GM18868 (cell line): ENCODE measurements around the gene NCOA7.
"Not testable (repeated sequence)": the region's sequence is repeated elsewhere in the genome, so short reads cannot be mapped to it uniquely, and the experiment has no call there.

ENCODE experiments used
- ATAC-seq: cut with Tn5 transposase; IDR thresholded peaks from one replicate; pipeline ENCODE4 v1.9.1; 2021; ENCODE audit warnings: mild to moderate bottlenecking, moderate library complexity; ENCODE audit not compliant: unreplicated experiment

The NCOA7 gene

GRCh38 chr6:125943528-125944433 is 153.0 kb downstream of the NCOA7 start:
- no peak for ATAC-seq

- no peak for ATAC-seq
Measured at GRCh38 chr6:125944434-125944816, 153.7 kb downstream of the NCOA7 start.

- no peak for ATAC-seq
Measured at GRCh38 chr6:125944896-125945295, 154.1 kb downstream of the NCOA7 start.

DNA sequence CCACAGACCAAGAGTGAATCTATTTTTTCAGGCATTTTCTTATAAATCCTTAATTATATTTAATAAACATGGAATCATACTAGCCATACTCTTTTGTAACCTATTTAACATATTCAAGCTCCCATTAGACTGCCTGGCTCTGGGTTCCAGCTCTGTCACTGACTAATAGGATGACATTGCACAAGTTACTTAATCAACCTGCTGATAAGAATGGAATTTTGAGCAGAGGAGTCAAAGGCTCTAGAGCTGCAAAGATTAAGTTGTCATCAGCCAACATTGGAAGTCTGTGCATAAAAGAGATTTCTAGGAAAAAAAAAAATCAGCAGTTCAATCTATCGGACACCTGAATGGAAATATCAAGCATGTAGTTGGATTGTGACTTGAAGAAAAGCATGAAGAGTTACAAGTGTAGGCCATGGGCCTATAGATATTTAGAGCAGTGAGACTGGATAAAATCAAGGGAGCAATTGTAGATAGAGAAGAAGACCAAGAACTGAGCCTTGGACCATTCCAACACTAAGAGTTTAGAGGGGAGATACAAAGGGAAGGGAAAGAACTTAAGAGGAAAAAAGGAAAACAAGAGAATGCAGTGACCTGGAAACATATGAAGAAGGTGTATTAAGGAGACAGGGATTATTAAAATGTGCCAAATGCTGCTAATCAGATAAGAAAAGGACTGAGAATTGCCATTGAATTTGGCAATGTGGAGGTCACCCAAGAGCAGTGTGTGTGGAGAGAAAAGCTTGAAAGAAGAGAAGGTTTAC is 154.8 kb downstream of the NCOA7 start:
- no peak for ATAC-seq

GRCh38 chr6:125947615-125948014 is 156.9 kb downstream of the NCOA7 start:
- no peak for ATAC-seq

- no peak for ATAC-seq
Measured at GRCh38 chr6:125948455-125948854, 157.7 kb downstream of the NCOA7 start.

- no peak for ATAC-seq
Measured at GRCh38 chr6:125949069-125949468, 158.3 kb downstream of the NCOA7 start.

DNA sequence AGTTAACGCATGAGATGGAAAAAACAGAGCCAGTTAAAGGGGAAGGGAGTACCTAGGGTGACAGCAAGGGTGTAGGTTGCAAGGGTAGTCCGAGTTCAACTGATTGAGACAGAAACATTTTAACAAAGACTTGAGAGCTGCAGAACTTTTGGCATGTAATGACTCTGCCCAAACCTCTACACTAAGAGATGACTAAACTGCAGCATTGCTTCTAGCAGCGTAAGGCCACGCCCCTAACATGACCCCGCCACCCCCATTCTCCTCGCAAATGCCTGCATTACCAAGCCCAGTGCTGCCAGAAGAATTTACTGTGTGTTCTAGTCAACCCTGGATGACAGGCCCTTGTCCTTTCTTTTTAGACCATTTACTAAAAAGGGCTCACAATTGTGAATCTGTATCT is 159.5 kb downstream of the NCOA7 start:
- no peak for ATAC-seq

DNA sequence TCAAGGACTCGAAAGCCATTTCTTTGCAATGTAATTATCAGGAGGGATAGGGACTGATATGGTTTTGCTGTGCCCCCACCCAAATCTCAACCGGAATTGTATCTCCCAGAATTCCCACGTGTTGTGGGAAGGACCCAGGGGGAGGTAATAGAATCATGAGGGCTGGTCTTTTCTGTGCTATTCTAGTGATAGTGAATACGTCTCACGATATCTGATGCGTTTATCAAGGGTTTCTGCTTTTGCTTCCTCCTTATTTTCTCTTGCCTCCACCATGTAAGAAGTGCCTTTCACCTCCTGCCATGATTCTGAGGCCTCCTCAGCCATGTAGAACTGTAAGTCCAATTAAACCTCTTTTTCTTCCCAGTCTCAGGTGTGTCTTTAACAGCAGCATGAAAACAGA is 160.0 kb downstream of the NCOA7 start:
- not testable (repeated sequence) for ATAC-seq

DNA sequence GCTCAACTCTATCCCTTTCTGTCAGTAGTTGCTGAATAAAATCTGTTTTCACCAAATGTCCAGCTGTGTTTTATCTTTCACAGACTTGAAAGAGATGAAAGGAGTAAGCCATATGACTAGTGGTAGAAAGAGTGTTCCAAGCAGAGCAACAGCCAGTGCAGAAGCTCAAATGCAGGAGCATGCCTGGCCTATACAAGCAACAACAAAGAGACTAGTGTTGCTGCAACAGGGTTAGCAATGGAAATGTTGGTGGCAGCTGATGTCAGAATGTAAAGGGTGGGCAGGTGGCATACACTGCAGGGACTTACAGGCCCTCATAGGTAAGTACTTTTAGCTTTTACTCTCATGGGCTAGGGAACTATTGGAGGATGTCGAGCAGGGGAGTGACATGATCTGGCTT is 160.6 kb downstream of the NCOA7 start:
- no peak for ATAC-seq

DNA sequence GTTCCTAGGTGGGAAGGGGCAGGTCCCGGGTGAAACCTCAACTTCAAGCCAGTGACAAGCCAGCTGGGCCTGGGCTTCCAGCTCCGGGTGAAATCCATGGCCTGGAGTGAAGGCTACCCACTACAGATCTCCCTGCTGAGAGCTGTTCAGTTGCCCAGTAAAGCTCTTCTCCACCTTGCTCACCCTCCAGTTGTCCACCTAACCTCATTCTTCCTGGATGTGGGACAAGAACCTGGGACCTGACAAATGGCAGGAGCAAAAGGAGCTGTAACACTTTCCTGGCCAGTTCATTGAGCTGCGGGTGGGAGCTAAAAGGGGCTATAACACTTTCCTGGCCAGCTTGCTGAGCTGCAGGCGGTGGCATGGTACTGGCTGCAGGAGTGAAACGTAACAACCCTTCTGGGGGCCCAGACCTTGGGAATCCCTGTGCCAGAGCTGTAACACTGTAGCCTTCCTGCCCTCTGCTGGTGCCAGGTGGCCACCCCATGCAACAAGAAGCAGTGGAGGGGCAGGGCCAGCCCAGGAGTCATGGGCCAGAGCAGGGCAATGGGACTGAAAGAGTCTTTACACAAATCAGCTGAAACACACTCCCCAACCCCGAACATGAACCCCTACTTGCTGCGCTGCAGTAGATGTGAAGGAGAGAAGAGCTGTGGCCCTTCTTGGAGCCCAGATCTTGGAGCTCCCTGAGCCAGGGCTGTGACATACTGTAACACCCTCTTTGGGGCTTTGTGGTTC is 162.2 kb downstream of the NCOA7 start:
- no peak for ATAC-seq

GRCh38 chr6:125953502-125953875 is 162.7 kb downstream of the NCOA7 start:
- no peak for ATAC-seq

GRCh38 chr6:125954735-125955339 is 164.1 kb downstream of the NCOA7 start:
- ATAC-seq: no peak

GRCh38 chr6:125955973-125956372 is 165.2 kb downstream of the NCOA7 start:
- ATAC-seq: no peak

DNA sequence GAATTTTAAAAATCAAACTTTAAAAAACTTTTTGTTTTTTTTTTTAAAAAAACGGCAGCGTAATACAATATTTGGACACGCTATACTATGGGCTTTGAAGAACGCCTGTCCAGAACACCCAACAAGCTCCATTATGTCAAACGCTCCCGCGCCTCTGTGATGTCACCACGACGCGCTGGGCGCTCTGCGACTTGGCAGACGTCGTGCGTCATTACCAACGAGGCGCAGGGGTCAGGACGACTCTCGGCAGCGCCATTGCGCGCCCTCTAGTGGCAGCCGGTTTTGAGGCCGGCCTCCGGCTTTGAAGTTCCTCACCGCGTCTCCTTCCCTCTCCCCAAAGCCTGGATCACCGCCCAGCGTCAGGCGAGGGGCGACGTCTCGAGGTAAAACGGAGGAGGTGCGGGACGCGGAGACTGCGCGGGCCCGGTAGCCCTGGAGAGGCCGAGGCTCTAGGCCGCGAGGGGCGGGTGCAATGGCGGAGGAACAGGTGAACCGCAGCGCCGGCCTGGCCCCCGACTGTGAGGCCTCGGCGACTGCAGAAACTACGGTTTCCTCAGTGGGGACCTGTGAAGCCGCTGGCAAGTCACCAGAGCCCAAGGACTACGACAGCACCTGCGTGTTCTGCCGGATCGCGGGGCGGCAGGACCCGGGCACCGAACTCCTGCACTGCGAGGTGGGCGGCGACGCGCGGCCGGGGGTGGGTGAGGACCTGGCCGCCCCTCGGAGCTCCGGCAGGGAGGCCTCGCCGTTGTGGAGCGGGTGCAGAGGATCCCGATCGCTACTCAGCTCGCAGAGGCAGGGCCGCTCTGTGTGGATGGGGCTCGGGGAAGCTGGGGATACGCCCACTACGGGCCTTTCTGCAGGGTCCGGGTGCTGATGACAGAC is 166.0 kb downstream of the NCOA7 start, which contains the start of gene HINT3:
TSS of gene HINT3 (plus strand) at position 265 of the 885 bp plus-strand sequence. CDS start at position 473, 208 bp downstream.
- ATAC-seq: peak; percentile 89

- no peak for ATAC-seq
Measured at GRCh38 chr6:125957391-125957693, 166.6 kb downstream of the NCOA7 start.

- peak; percentile 20 for ATAC-seq
Measured at GRCh38 chr6:125957845-125958244, 167.1 kb downstream of the NCOA7 start.

DNA sequence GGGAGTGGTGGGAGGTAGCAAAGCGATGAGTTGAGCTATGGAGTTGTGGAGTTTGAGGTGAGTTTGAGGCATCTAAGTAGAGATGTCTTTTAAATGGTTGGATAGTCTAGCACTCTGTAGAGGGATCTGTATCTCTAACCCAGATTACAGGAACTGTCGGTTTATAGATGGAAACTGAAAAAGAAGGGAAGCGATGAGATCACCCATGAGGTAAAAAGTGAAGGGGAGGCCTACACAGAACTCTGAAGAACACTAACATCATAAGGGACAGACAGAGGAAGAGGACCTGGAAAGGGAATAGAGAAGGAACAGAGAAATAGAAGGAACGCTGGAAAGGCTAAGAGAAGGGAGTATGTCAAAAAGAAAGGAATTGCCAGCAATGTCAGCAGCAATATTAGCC is 168.3 kb downstream of the NCOA7 start:
- ATAC-seq: no peak

DNA sequence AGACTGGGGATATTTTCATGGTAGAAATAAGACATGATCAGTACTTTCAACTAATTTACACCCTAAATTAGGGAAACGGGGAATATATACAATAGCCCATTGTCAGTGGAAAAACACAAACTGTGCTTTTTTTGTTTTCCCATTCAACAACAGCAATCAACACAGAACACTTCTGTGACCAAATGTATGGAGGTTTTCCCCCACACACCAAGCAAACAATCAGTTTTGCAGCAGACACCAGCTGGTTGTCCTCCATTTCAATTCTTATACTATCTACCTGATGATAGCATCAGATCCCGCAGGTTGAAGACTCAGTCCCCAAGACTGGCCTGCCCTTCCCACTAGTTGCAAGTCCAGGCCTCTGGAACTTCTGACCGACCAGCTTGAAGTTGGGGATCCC is 170.4 kb downstream of the NCOA7 start:
- ATAC-seq: no peak

DNA sequence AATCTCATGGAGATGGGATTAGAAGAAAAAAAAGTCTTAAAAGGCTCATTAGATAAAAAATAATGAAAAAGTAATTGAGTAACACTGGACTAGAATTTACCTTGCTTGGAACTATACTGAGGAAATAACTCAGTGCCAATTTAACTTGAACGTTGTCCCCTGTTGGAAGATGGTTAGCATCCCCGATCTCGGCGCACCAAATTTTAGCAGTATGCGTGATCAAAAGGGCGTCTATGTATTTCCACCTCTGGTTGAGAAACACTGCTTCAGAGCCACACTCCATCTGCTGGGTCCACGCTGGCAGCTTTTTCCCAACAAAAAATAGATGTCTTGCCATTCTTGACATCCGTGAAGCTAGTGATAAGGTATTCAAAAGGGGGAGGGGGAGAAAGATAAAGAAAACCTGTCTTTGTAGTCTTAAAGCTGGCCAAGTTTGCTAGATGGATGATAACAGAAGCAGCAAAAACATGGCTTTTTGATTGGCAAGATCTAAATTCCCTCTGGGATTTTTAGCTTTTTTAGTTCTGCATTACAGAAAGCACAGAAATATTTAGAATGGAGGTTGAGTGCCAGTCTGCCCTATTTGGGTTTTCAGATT is 172.2 kb downstream of the NCOA7 start:
- ATAC-seq: no peak
